Testis (tissue), 3 donors: Measurements from ENCODE around the gene PTGDS. TPM values are rescaled to one million over a fixed set of nuclear protein-coding genes. Genes with fewer than 3 reads are reported as not detected.
A peak's percentile ranks its signal among the peaks of the same experiment; 100 is the strongest.

Source experiments
- DNase-seq: peaks from one replicate; pipeline ENCODE4 v3.0.0-alpha.2; 2019
- H3K27ac ChIP-seq, 2 donors: fragments of 200-600 bp; sonication (generic); one replicate each; pipeline ENCODE4 v1.5.1; 2019
- H3K27me3 ChIP-seq: fragments of 200-600 bp; sonication (generic); one replicate; pipeline ENCODE4 v1.5.1; 2019
- H3K36me3 ChIP-seq: fragments of 200-600 bp; sonication (generic); one replicate; pipeline ENCODE4 v1.5.1; 2017; ENCODE audit warnings: low read depth; ENCODE audit errors: missing control alignments
- H3K4me1 ChIP-seq: fragments of 200-600 bp; sonication (generic); one replicate; pipeline ENCODE4 v1.5.1; 2019
- H3K4me3 ChIP-seq, 2 donors: fragments of 200-600 bp; sonication (generic); one replicate each; pipeline ENCODE4 v1.5.1; 2017 to 2019
- H3K9me3 ChIP-seq: fragments of 200-600 bp; sonication (generic); one replicate; pipeline ENCODE4 v1.5.1; 2017
- CTCF ChIP-seq, 3 experiments: fragments of 450-650 bp in 2 of 3; fragments of 200-600 bp in 1 of 3; sonication (generic) in 1 of 3; IDR thresholded peaks; one replicate each; pipeline ENCODE4 v1.5.1; 2016 to 2019; ENCODE audit warnings: antibody characterized with exemption in 3 of 3, mild to moderate bottlenecking in 2 of 3, moderate library complexity in 1 of 3
- POLR2A ChIP-seq: fragments of 450-650 bp; IDR thresholded peaks from one replicate; pipeline ENCODE4 v1.6.1; 2017; ENCODE audit warnings: antibody characterized with exemption, mild to moderate bottlenecking, moderate library complexity
- WGBS, 2 donors: methylation state at CpG; one replicate each; pipeline ENCODE4 v1.1.5; 2018; 5-methylcytosine and 5-hydroxymethylcytosine counted together
- intact Hi-C: fragments of 100-400 bp; cut with DNase I; formaldehyde crosslinking; loops from one replicate; pipeline ENCODE4 v1.15.1; 2023; ENCODE audit warnings: low total_unique reads
- polyA plus RNA-seq: library from polyadenylated mRNA; stranded (reverse); fragments of 350-450 nt; fragmentation: Illumina TruSeq; extraction: RNeasy Lipid Tissue Mini Kit (QIAGEN cat#74804); gene quantifications from one replicate; pipeline ENCODE4 v1.2.3, GENCODE V29; 2014; ENCODE audit warnings: low read depth, low replicate concordance; ENCODE audit not compliant: insufficient read depth
- total RNA-seq, 2 donors: library from RNA; depleted of rRNA; stranded (reverse); fragments of >200 nt; gene quantifications; one replicate each; pipeline ENCODE4 v1.2.3, GENCODE V29; 2016

PTGDS gene
- total and polyA plus RNA-seq, 3 donors from 2014 or later, result 4,976 to 5,948 (median 5,554) TPM

- WGBS, 2 donors, result 0% methylated on average over 42 of the region's 98 CpGs; no CpG with 5 or more reads in 1 of the 2 donors
- no peaks in the 10 kb centered on the region for H3K36me3 ChIP-seq
- H3K4me3 ChIP-seq, result peak overlapping the region; percentile 56 to 60
- no peaks in the 10 kb centered on the region for H3K27me3 ChIP-seq
- DNase-seq, result peak; percentile 71
- intact Hi-C loops, result loop anchor here (5.0 kb wide), 1 partner anchor 241 kb away; no protein-coding TSS in a partner anchor
- no peaks in the 10 kb centered on the region for H3K9me3 ChIP-seq
- peaks cover 28% of the 10 kb centered on the region for H3K4me1 ChIP-seq
- no peak overlapping the region for H3K27ac ChIP-seq
- TF ChIP-seq CTCF (IDR thresholded peaks at IDR 0.05) (peak in 1 of 3 experiments; percentile 67), POLR2A (no peak)
These were observed 51.2 kb downstream of the PTGDS start for GRCh38 chr9:137028263-137029057.

- H3K4me3 ChIP-seq, result peak overlapping the region in 1 of 2 donors; percentile 60
- H3K36me3 ChIP-seq, result no peaks in the 10 kb centered on the region
- intact Hi-C loops, result loop anchor here (5.0 kb wide), 1 partner anchor 242 kb away; no protein-coding TSS in a partner anchor
- H3K9me3 ChIP-seq, result no peaks in the 10 kb centered on the region
- H3K27ac ChIP-seq, result no peak overlapping the region
- H3K27me3 ChIP-seq, result no peaks in the 10 kb centered on the region
- H3K4me1 ChIP-seq, result peaks cover 28% of the 10 kb centered on the region
- peak; percentile 83 for DNase-seq
- TF ChIP-seq POLR2A (no peak), CTCF (IDR thresholded peaks at IDR 0.05) (peak; percentile 78 to 87 (median 82))
- 40 to 43% methylated on average over 17 to 18 of the region's 19 CpGs for WGBS, 2 donors
These were observed 52.0 kb downstream of the PTGDS start for GRCh38 chr9:137029058-137029936.

GRCh38 chr9:137030006-137030405 is 52.7 kb downstream of the PTGDS start:
- peaks cover 35% of the 10 kb centered on the region for H3K4me1 ChIP-seq
- WGBS, 2 donors, result 89 to 93% methylated on average over 5 to 15 of the region's 15 CpGs
- H3K4me3 ChIP-seq, result no peak overlapping the region

More at GRCh38 chr9:137030006-137030405, 52.7 kb downstream of the PTGDS start:
- H3K27me3 ChIP-seq, result no peaks in the 10 kb centered on the region
- no peak overlapping the region for H3K27ac ChIP-seq
- H3K9me3 ChIP-seq, result no peaks in the 10 kb centered on the region
- H3K36me3 ChIP-seq, result no peaks in the 10 kb centered on the region
- no peak for DNase-seq
- intact Hi-C loops, result loop anchor here (10.0 kb wide), 1 partner anchor 195 kb away; no protein-coding TSS in a partner anchor
- TF ChIP-seq CTCF (IDR thresholded peaks at IDR 0.05) (no peak), POLR2A (no peak)
